Thyroid gland (tissue), 4 donors: ENCODE results near the gene RPS6KA5.

Source experiments
- CTCF ChIP-seq, 6 experiments: fragments of 200-600 bp in 3 of 6; fragments of 450-650 bp in 3 of 6; sonication (generic) in 3 of 6; IDR thresholded peaks; one replicate each; pipeline ENCODE4 v1.5.1; 2016 to 2019; ENCODE audit warnings: antibody characterized with exemption in 6 of 6, mild to moderate bottlenecking in 2 of 6, inconsistent platforms in 1 of 6, moderate library complexity in 1 of 6
- POLR2A ChIP-seq, 2 donors: fragments of 450-650 bp; IDR thresholded peaks; one replicate each; pipeline ENCODE4 v1.6.1; 2017; ENCODE audit warnings: antibody characterized with exemption in 2 of 2, mild to moderate bottlenecking in 2 of 2, moderate library complexity in 1 of 2

DNA sequence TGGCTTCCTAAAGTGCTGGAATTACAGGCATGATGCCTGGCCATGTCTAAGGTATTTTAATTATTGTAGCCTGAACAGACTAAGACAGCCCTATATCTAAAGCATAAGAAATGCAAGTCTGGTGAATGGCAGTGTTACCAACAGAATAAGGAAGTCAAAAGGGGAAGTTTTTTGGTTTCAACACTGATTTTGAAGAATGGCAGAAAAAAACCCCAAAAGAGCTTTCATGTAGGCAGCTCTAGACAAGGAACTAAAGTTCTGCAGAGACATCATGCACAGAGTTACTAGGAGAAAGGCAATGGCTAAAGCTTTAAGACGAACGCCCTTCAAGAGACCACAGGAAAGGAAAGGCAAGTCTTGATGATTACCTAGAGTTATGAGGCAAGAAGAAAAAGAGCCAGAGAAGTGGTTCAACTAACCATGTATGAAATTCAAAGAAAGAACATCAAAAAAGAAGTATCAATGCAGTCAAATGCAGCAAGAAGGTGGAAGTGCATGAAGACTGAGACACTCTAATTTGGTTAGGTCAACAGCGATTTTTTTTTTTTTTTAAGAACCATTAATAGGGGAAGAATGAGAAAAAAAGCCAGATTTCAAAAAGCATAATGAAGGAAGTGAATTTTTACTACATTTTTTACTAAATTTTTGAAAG is 50.8 kb downstream of the RPS6KA5 start:
- TF ChIP-seq CTCF (IDR thresholded peaks at IDR 0.05) (no peak), POLR2A (IDR thresholded peaks at IDR 0.05) (no peak)
